GM19193 (cell line): ENCODE results near the gene ARHGAP9.

Experiments used
- POLR2A ChIP-seq: IDR thresholded peaks from 4 replicates; pipeline ENCODE4 v1.6.1; 2011; ENCODE audit not compliant: insufficient read depth, insufficient read length; ENCODE audit errors: extremely low read depth

The ARHGAP9 gene

DNA sequence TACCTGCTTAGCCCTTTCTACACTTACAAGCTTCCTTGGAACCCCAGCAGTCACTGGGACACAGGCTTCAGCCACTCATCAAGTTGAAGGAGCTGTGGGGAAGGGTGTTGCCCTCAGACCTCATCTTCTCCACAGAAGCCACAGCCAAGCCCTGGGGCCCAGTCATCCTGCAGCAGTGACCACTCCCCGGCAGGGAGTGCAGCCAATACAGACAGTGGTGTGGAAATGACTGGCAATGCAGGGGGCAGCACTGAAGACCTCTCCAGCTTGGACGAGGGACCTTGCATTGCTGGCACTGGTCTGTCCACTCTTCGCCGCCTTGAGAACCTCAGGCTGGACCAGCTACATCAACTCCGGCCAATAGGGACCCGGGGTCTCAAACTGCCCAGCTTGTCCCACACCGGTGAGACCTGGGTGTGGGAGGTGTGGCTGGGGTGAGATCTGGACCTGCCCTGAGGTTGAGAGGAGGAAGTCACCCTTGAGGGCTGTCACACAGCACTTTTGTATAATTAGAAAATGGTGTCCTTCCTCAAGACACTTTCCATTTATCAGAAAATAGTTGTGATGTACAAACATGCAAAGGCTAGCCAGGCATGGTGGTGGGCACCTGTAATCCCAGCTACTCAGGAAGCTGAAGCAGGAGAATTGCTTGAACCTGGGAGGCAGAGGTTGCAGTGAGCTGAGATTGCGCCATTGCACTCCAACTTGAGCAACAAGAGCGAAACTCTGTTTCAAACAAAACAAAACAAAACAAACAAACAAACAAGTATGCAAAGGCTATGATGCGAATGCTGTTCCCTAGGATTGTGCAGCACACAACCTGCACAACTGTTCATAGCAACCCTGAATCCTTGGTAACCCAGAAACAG, 10.1 kb downstream of the ARHGAP9 start:
- no peak for TF ChIP-seq POLR2A

- TF ChIP-seq POLR2A: no peak
Measured at GRCh38 chr12:57467915-57468314, 11.8 kb downstream of the ARHGAP9 start.

DNA sequence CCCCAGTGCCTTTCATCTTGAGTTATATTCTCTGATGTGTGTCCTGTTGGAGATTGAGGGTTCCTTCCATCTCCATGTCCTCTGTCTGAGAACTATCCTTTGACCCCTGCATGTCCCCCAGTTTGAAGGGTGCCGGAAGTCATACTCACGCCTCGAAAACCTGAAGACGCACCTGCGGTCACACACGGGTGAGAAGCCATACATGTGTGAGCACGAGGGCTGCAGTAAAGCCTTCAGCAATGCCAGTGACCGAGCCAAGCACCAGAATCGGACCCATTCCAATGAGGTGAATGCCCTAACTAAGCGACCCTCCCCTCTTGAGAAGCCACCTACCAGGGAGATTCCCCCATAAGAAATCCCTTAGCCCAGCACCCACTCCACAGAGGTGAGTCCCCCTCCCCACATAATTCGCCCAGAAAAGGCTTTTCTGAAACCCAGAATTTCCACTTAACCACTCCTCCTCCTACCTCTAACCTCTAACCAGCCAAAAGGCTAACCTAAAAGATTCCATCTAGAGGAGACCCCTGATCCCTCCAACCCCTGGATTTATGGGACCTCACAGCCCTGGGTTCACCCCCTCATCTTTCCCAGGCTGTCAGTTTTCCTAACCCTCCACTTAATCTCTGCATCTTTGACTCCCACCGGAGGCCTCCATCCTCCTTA, 12.3 kb downstream of the ARHGAP9 start:
- TF ChIP-seq POLR2A: peak; percentile 2

- TF ChIP-seq POLR2A: peak; percentile 12
Measured at GRCh38 chr12:57465747-57466505, 13.7 kb downstream of the ARHGAP9 start.

GRCh38 chr12:57465030-57465746, 14.5 kb downstream of the ARHGAP9 start:
- no peak for TF ChIP-seq POLR2A

GRCh38 chr12:57464569-57464968, 15.1 kb downstream of the ARHGAP9 start:
- no peak for TF ChIP-seq POLR2A

GRCh38 chr12:57462912-57463253, 16.8 kb downstream of the ARHGAP9 start:
- no peak for TF ChIP-seq POLR2A

- TF ChIP-seq POLR2A: peak; percentile 45
Measured at GRCh38 chr12:57462251-57462911, 17.3 kb downstream of the ARHGAP9 start.

- TF ChIP-seq POLR2A: no peak
Measured at GRCh38 chr12:57461917-57462250, 17.8 kb downstream of the ARHGAP9 start.

DNA sequence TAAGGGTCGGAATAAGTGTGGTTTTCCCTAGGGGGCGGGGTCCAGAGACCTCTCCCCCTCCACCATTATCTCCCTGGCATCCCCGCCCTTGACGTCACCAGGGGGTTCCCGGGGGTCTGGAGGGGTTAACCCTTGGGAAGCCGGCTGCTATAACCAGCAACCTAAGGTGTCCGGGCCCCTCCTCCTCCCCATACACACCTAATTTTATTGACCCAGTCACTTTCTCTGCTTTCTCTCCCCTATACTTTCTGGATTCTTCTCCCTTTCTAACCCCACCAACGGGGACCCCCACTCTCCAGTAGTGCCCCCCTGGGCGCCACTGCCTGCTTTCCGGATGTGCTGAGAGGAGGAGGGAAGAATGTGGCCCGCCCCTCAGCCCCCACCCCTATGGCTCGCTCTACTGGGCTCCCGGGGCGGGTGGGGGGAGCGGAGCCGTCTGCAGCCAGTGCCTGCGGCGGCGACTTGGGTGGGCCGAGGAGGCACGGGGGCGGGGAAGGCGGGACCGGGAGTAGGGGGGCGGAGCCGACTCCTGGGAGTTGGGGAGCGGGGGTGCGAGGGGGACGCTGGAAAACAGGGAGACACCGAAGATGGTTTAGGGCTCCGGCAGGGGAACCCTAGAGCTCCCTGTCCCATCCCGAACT, 18.3 kb downstream of the ARHGAP9 start:
- no peak for TF ChIP-seq POLR2A

DNA sequence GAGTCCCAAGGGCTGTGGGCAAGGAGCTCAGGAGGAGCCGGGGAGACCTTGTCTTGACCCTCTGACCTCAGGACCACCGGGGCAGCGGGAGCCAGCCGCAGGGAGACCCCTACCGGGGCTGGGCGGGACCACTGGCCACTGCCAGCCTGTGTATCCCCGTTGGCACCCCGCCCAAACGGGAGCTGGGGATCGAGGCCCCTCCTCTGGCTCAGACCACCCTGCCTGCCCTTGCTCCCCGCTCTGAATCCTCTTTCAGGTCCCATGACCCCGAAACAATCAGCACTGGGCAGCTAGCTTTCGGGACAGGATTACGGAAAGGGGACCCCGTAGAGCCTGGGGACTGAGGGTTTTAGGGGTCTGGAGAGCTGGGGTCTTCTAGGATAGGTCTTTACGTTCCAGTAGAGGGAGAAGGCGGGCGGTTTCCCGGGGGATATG, 18.8 kb downstream of the ARHGAP9 start:
- TF ChIP-seq POLR2A: no peak

GRCh38 chr12:57460468-57460784, 19.2 kb downstream of the ARHGAP9 start:
- no peak for TF ChIP-seq POLR2A

DNA sequence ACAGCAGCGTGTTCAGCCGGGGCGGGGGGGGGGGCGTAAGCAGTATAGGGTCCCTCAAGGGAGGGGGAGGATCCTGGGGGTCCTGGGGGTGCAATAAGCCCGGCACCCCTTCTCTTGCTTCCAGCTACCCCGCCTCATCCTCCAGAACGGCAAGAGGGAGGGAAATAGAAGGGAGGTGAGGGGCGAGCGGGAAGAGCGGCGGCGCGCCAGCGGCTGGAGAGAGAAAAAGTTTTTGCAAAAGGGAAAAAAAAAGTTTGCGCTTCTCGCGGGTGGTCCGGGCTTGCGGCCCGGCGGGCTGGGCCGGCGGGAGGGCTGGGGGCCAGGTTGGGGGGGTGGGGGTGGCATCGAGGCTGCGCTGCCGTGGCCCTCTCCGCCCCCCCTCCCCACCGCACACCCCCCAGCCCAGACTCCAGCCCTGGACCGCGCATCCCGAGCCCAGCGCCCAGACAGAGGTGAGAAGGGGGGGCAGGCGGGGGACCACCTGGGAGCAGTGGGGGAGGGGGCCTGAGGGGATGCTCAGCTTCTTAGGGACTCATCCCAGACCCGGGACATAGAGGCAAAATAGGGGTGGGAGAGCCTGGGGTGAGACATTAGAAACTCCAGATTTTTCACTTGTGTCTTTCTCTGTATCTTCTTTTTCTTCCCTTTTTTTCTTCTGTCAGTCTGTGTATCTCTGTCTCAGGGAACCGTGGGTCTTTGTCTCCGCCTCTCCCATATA, 19.8 kb downstream of the ARHGAP9 start, which contains the start of gene GLI1:
Gene GLI1, plus strand, starts transcription at position 36 of the 718 bp plus-strand sequence. CDS start 3,907 bp downstream, outside the sequence.
- no peak for TF ChIP-seq POLR2A
